GM12878 (cell line): Measurements from ENCODE around the gene SHF. TPM values are rescaled to one million over a fixed set of nuclear protein-coding genes. Genes with fewer than 3 reads are reported as not detected.

ENCODE experiments used
- ATAC-seq: fragments of 200-7000 bp; cut with Tn5 transposase; 3 replicates; pipeline ENCODE4 v1.9.1; 2020; ENCODE audit warnings: mild to moderate bottlenecking, moderate library complexity
- BruUV-seq: library from RNA; stranded (reverse); fragments of 400-500 nt; replicated peaks from 2 replicates; lab custom pipeline; 2021; lab: Mats Ljungman, UMichigan
- CTCF ChIA-PET: fragments of 300-600 bp; sonication (Branson Sonifier 250); formaldehyde crosslinking; extraction: SDS; loops from one replicate; lab custom pipeline; 2021; ENCODE audit warnings: inconsistent platforms; lab: Yijun Ruan, JAX
- POLR2A ChIA-PET: fragments of 350-600 bp; formaldehyde crosslinking; extraction: SDS; loops from one replicate; lab custom pipeline; 2021; ENCODE audit warnings: inconsistent platforms; lab: Charles Lee
- RAD21 ChIA-PET: fragments of 300-600 bp; sonication (Branson Sonifier 250); formaldehyde crosslinking; loops from one replicate; lab custom pipeline; 2023; ENCODE audit warnings: antibody characterized with exemption; ENCODE audit not compliant: unreplicated experiment; lab: Charles Lee
- SMC1A ChIA-PET: fragments of 300-600 bp; sonication (Branson Sonifier 250); formaldehyde crosslinking; loops from one replicate; lab custom pipeline; 2023; ENCODE audit not compliant: unreplicated experiment, uncharacterized antibody; lab: Charles Lee
- DNase-seq: peaks from one replicate; pipeline ENCODE4 v3.0.0-alpha.2; 2011; ENCODE audit warnings: low read depth, low spot score
- FAIRE-seq: peaks from 3 replicates; lab custom pipeline; 2011; peaks lifted over from hg19 to GRCh38; lab: Jason Lieb, UNC
- H2AFZ ChIP-seq: 2 replicates; pipeline ENCODE4 v1.6.0; 2011; ENCODE audit warnings: low read depth, low read length, control low read depth; ENCODE audit not compliant: control insufficient read depth
- H3K27ac ChIP-seq: 2 replicates; pipeline ENCODE4 v1.5.1; 2011; ENCODE audit warnings: control low read depth; ENCODE audit not compliant: control insufficient read depth, insufficient read depth
- H3K27me3 ChIP-seq, 2 experiments: replicated peaks in 1 of 2; 2 replicates each; pipeline versions ENCODE4 v1.6.0 to v1.6.1; 2011; ENCODE audit warnings: low read length in 1 of 2; ENCODE audit not compliant: control insufficient read depth in 2 of 2, insufficient read depth in 2 of 2
- H3K36me3 ChIP-seq, 2 experiments: 2 replicates each; pipeline ENCODE4 v1.5.1; 2011; ENCODE audit warnings: low read length in 1 of 2; ENCODE audit not compliant: control insufficient read depth in 2 of 2, insufficient read depth in 2 of 2
- H3K4me1 ChIP-seq: 2 replicates; pipeline ENCODE4 v1.6.1; 2011; ENCODE audit warnings: mild to moderate bottlenecking, low read length, moderate library complexity, mixed read lengths; ENCODE audit not compliant: control insufficient read depth, insufficient read depth
- H3K4me2 ChIP-seq: 2 replicates; pipeline ENCODE4 v1.6.0; 2011; ENCODE audit warnings: control low read depth; ENCODE audit not compliant: control insufficient read depth, insufficient read depth
- H3K4me3 ChIP-seq: fragments of 200-600 bp; sonication (generic); 2 replicates; pipeline ENCODE4 v1.5.1; 2016
- H3K79me2 ChIP-seq: 2 replicates; pipeline ENCODE4 v1.6.0; 2011; ENCODE audit warnings: low read length; ENCODE audit not compliant: control insufficient read depth, insufficient read depth
- H3K9ac ChIP-seq: 2 replicates; pipeline ENCODE4 v1.8.0; 2011; ENCODE audit warnings: low read length, control low read depth, mixed read lengths; ENCODE audit not compliant: control insufficient read depth, insufficient read depth
- H3K9me3 ChIP-seq: replicated peaks from 3 replicates; pipeline ENCODE4 v1.5.1; 2011; ENCODE audit warnings: mild to moderate bottlenecking, low read length; ENCODE audit not compliant: control insufficient read depth, insufficient read depth
- H4K20me1 ChIP-seq: 2 replicates; pipeline ENCODE4 v1.6.0; 2011; ENCODE audit not compliant: control insufficient read depth, insufficient read depth
- CREM ChIP-seq: IDR thresholded peaks from 2 replicates; pipeline ENCODE4 v1.6.1; 2014; ENCODE audit warnings: antibody characterized with exemption, low read depth
- EGR1 ChIP-seq, 2 experiments: IDR thresholded peaks; 1 replicate in 1 of 2; 2 replicates in 1 of 2; pipeline ENCODE4 v1.6.1; 2011 to 2012; ENCODE audit warnings: low read depth in 2 of 2, low read length in 2 of 2, borderline replicate concordance in 1 of 2, mild to moderate bottlenecking in 1 of 2, moderate library complexity in 1 of 2
- EZH2 ChIP-seq: IDR thresholded peaks from 2 replicates; pipeline ENCODE4 v1.6.1; 2012; ENCODE audit warnings: low read depth, mild to moderate bottlenecking, control low read depth, inconsistent platforms, low read length, borderline replicate concordance; ENCODE audit not compliant: control insufficient read depth
- FOS ChIP-seq: IDR thresholded peaks from 3 replicates; pipeline ENCODE4 v1.6.1; 2011; ENCODE audit warnings: borderline replicate concordance; ENCODE audit not compliant: insufficient read length; ENCODE audit errors: extremely low read depth
- FOXK2 ChIP-seq: fragments of 450-650 bp; IDR thresholded peaks from 2 replicates; pipeline ENCODE4 v1.6.1; 2017; ENCODE audit warnings: mild to moderate bottlenecking, moderate library complexity
- HDAC2 ChIP-seq: fragments of 200-600 bp; sonication (generic); IDR thresholded peaks from 2 replicates; pipeline ENCODE4 v1.6.1; 2017
- LARP7 ChIP-seq: fragments of 450-650 bp; IDR thresholded peaks from 2 replicates; pipeline ENCODE4 v1.6.1; 2017; ENCODE audit warnings: mild to moderate bottlenecking
- SREBF1 ChIP-seq: IDR thresholded peaks from 2 replicates; pipeline ENCODE4 v1.6.1; 2012; ENCODE audit warnings: mild to moderate bottlenecking, low read length
- ZSCAN29 ChIP-seq: fragments of 450-650 bp; IDR thresholded peaks from 2 replicates; pipeline ENCODE4 v1.6.1; 2017; ENCODE audit warnings: mild to moderate bottlenecking, moderate library complexity
- WGBS: methylation state at CpG from one replicate; pipeline ENCODE4 v1.1.6; 2016; ENCODE audit warnings: low lambda C conversion rate; ENCODE audit not compliant: insufficient replicate concordance, insufficient coverage; ENCODE audit errors: missing lambda C conversion rate; 5-methylcytosine and 5-hydroxymethylcytosine counted together
- in situ Hi-C: fragments of 300-500 bp; cut with MboI; formaldehyde crosslinking; loops from 9 replicates; pipeline ENCODE4 v1.14.3; 2018; ENCODE audit warnings: mixed read lengths
- intact Hi-C: fragments of 100-400 bp; cut with micrococcal nuclease; formaldehyde crosslinking; loops from one replicate; pipeline ENCODE4 v1.14.2; 2022; ENCODE audit not compliant: unreplicated experiment
- polyA plus RNA-seq, 11 experiments: library from polyadenylated mRNA; depleted of rRNA in 4 of 11; unstranded in 6 of 11; stranded (reverse) in 5 of 11; fragments of >200 nt; fragmentation: Nextera tagmentation in 4 of 11; fragmentation: Illumina TruSeq in 1 of 11; extraction: Ambion mirVana in 4 of 11; extraction: Trizol in 1 of 11; gene quantifications; 1 replicate in 1 of 11; 2 replicates in 10 of 11; pipeline versions ENCODE4 v1.2.1 to v1.2.3, GENCODE V29; 2011 to 2016; ENCODE audit warnings: inconsistent platforms in 2 of 11, missing spikeins in 2 of 11, low read depth in 1 of 11
- total RNA-seq, 4 experiments: library from RNA; depleted of rRNA in 3 of 4; stranded (reverse); fragments of >200 nt in 3 of 4; fragmentation: Illumina TruSeq in 1 of 4; extraction: Trizol in 1 of 4; gene quantifications; 2 replicates each; pipeline versions ENCODE4 v1.2.1 to v1.2.3, GENCODE V29; 2013 to 2021
- TF ChIP-seq, protein P1 (sequence below), 3 experiments: IDR thresholded peaks in 2 of 3; conservative IDR thresholded peaks in 1 of 3; 2 replicates each; pipeline ENCODE4 v1.5.1; 2011; ENCODE audit warnings: low read depth in 3 of 3, low read length in 3 of 3, mild to moderate bottlenecking in 3 of 3, control low read depth in 2 of 3, moderate library complexity in 2 of 3, inconsistent platforms in 1 of 3, mixed read lengths in 1 of 3; ENCODE audit not compliant: control insufficient read depth in 2 of 3, insufficient read depth in 1 of 3; ENCODE audit errors: extremely low read depth in 1 of 3
- TF ChIP-seq, protein P2 (sequence below): IDR thresholded peaks from 2 replicates; pipeline ENCODE4 v1.6.1; 2011; ENCODE audit warnings: low read depth, mild to moderate bottlenecking, low read length, moderate library complexity, borderline replicate concordance; ENCODE audit errors: extremely low read depth

The SHF gene
- total and polyA plus RNA-seq, 10 of the 15 experiments (the other 5 are each of a cell fraction or from before 2014, with no cell fraction given), result 0.04 to 5.7 (median 1.0) TPM; not detected in 1

DNA sequence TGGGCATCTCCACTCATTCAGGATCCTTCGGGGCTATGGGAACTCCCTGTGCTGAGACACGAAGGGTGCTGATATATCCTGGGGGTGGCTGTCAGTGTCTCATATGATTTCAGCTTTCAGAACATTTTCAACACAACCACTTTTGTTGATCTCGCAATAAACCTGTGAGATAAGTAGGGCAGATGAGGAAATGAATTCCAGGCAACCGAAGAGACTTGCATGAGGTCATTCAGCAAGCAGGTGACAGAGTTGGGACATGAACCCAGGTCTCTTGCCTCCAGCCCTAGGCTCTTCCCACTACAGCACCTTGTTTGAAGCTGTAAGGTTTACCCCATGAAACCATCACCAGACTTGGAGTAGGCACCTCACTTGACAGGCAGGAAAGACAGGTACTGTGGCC, 41.4 kb downstream of the SHF start:
- intact Hi-C loops (no loop called here), in situ Hi-C loops (no loop called here)
- Histone ChIP-seq H3K9ac (no peak overlapping the region), H3K79me2 (no peaks in the 10 kb centered on the region), H4K20me1 (no peaks in the 10 kb centered on the region), H3K4me2 (no peak overlapping the region), H3K27me3 (no peaks in the 10 kb centered on the region), H3K4me1 (no peaks in the 10 kb centered on the region), H2AFZ (no peak overlapping the region), H3K9me3 (no peaks in the 10 kb centered on the region), H3K4me3 (no peak overlapping the region), H3K36me3 (no peaks in the 10 kb centered on the region), H3K27ac (no peak overlapping the region)
- TF ChIP-seq FOXK2 (no peak), HDAC2 (no peak), LARP7 (no peak), CREM (no peak), EZH2 (no peak), ZSCAN29 (no peak), EGR1 (IDR thresholded peaks at IDR 0.05; ENCODE audit: borderline replicate concordance in 1 of 2, low read depth in 2 of 2, low read length in 2 of 2) (no peak), FOS (no peak), SREBF1 (no peak)
- TF ChIP-seq, protein P1, sequence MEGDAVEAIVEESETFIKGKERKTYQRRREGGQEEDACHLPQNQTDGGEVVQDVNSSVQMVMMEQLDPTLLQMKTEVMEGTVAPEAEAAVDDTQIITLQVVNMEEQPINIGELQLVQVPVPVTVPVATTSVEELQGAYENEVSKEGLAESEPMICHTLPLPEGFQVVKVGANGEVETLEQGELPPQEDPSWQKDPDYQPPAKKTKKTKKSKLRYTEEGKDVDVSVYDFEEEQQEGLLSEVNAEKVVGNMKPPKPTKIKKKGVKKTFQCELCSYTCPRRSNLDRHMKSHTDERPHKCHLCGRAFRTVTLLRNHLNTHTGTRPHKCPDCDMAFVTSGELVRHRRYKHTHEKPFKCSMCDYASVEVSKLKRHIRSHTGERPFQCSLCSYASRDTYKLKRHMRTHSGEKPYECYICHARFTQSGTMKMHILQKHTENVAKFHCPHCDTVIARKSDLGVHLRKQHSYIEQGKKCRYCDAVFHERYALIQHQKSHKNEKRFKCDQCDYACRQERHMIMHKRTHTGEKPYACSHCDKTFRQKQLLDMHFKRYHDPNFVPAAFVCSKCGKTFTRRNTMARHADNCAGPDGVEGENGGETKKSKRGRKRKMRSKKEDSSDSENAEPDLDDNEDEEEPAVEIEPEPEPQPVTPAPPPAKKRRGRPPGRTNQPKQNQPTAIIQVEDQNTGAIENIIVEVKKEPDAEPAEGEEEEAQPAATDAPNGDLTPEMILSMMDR (IDR thresholded peaks at IDR 0.05 in 2 of 3, conservative IDR thresholded peaks at IDR 0.05 in 1 of 3; ENCODE audit: control insufficient read depth in 2 of 3, extremely low read depth in 1 of 3, insufficient read depth in 1 of 3, low read depth in 3 of 3, low read length in 3 of 3), result no peak
- TF ChIP-seq, protein P2, sequence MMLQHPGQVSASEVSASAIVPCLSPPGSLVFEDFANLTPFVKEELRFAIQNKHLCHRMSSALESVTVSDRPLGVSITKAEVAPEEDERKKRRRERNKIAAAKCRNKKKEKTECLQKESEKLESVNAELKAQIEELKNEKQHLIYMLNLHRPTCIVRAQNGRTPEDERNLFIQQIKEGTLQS, result no peak
- FAIRE-seq (no peak), DNase-seq (no peak), ATAC-seq (no peak)
- POLR2A ChIA-PET, result interaction anchor here (0.7 kb wide), 1 partner anchor 12 kb away, joined by 3 read pairs; no protein-coding TSS in a partner anchor
- no TSS peak for BruUV-seq
- 74% methylated on average over 4 of the region's 4 CpGs for whole genome bisulfite sequencing
- RAD21 ChIA-PET, result no interaction called here
- SMC1A ChIA-PET, result interaction anchor here (1.4 kb wide), 1 partner anchor 28 kb away, joined by 5 read pairs; no protein-coding TSS in a partner anchor
- CTCF ChIA-PET, result interaction anchor here (0.6 to 2.7 kb wide), 3 partner anchors 20 to 144 kb away, joined by 3 to 7 read pairs (median 3); no protein-coding TSS in a partner anchor
